GM19025 (cell line): ENCODE measurements around the gene NEU4.

Experiments
- ATAC-seq: cut with Tn5 transposase; IDR thresholded peaks from one replicate; pipeline ENCODE4 v1.9.1; 2021; ENCODE audit warnings: mild to moderate bottlenecking, low read depth, moderate library complexity; ENCODE audit not compliant: unreplicated experiment

NEU4 gene

GRCh38 chr2:241860184-241861078, 51.4 kb downstream of the NEU4 start:
- no peak for ATAC-seq

GRCh38 chr2:241861264-241861663, 52.3 kb downstream of the NEU4 start:
- ATAC-seq: no peak

- no peak for ATAC-seq
Observed at GRCh38 chr2:241862093-241862492, 53.1 kb downstream of the NEU4 start.

- no peak for ATAC-seq
Observed at GRCh38 chr2:241862775-241863535, 54.0 kb downstream of the NEU4 start.

GRCh38 chr2:241863536-241863954, 54.6 kb downstream of the NEU4 start:
- ATAC-seq: no peak

GRCh38 chr2:241864168-241864849, 55.3 kb downstream of the NEU4 start:
- ATAC-seq: no peak

GRCh38 chr2:241864850-241865213, 55.8 kb downstream of the NEU4 start:
- no peak for ATAC-seq

GRCh38 chr2:241865416-241865956, 56.5 kb downstream of the NEU4 start:
- ATAC-seq: no peak

- ATAC-seq: no peak
Observed at GRCh38 chr2:241865957-241866789, 57.2 kb downstream of the NEU4 start.
